Vagina (tissue), 2 donors: ENCODE measurements around the gene ZNF529. TPM values are rescaled to one million over a fixed set of nuclear protein-coding genes. Genes with fewer than 3 reads are reported as not detected.
A peak's percentile ranks its signal among the peaks of the same experiment; 100 is the strongest.

Experiments
- DNase-seq, 2 donors: peaks; one replicate each; pipeline ENCODE4 v3.0.0-alpha.2; 2017; ENCODE audit errors: extremely low spot score in 2 of 2
- H3K27ac ChIP-seq: fragments of 200-600 bp; sonication (generic); one replicate; pipeline ENCODE4 v1.5.1; 2019
- H3K27me3 ChIP-seq: fragments of 200-600 bp; sonication (generic); one replicate; pipeline ENCODE4 v1.5.1; 2019
- H3K36me3 ChIP-seq, 2 donors: fragments of 200-600 bp; sonication (generic); one replicate each; pipeline ENCODE4 v1.5.1; 2017 to 2019
- H3K4me1 ChIP-seq: fragments of 200-600 bp; sonication (generic); one replicate; pipeline ENCODE4 v1.5.1; 2019
- H3K4me3 ChIP-seq, 2 donors: fragments of 200-600 bp; sonication (generic); 1 replicate in 1 of 2; 2 replicates in 1 of 2; pipeline ENCODE4 v1.5.1; 2016 to 2019
- H3K9me3 ChIP-seq: fragments of 200-600 bp; sonication (generic); one replicate; pipeline ENCODE4 v1.5.1; 2019
- POLR2A ChIP-seq, 2 donors: fragments of 450-650 bp; IDR thresholded peaks; one replicate each; pipeline ENCODE4 v1.6.1; 2017; ENCODE audit warnings: antibody characterized with exemption in 2 of 2, mild to moderate bottlenecking in 2 of 2, moderate library complexity in 2 of 2
- POLR2AphosphoS5 ChIP-seq, 2 donors: sonication (generic); formaldehyde crosslinking; IDR thresholded peaks; one replicate each; pipeline ENCODE4 v1.9.0; 2017; ENCODE audit warnings: antibody characterized with exemption in 2 of 2, mild to moderate bottlenecking in 2 of 2, low read depth in 1 of 2; ENCODE audit not compliant: insufficient read depth in 1 of 2
- intact Hi-C: fragments of 100-400 bp; cut with DNase I; formaldehyde crosslinking; loops from one replicate; pipeline ENCODE4 v1.15.1; 2023
- total RNA-seq: library from RNA; depleted of rRNA; stranded (reverse); fragments of >200 nt; gene quantifications from one replicate; pipeline ENCODE4 v1.2.3, GENCODE V29; 2016
- TF ChIP-seq, protein P1 (sequence below), 3 experiments: fragments of 450-650 bp in 2 of 3; fragments of 200-600 bp in 1 of 3; sonication (generic) in 1 of 3; IDR thresholded peaks; one replicate each; pipeline ENCODE4 v1.5.1; 2017 to 2019; ENCODE audit warnings: antibody characterized with exemption in 3 of 3, mild to moderate bottlenecking in 2 of 3, moderate library complexity in 2 of 3

ZNF529 gene
- total RNA-seq, 1 donor from 2014 or later = 6.4 TPM

- Histone ChIP-seq H3K27me3 (no peaks in the 10 kb centered on the region), H3K4me3 (no peak overlapping the region), H3K4me1 (peaks cover 5% of the 10 kb centered on the region), H3K27ac (no peak overlapping the region), H3K36me3 (peaks cover 0 to 57% of the 10 kb centered on the region in 2 donors), H3K9me3 (peaks cover 3% of the 10 kb centered on the region)
- intact Hi-C loops = no loop called here
- TF ChIP-seq POLR2A (IDR thresholded peaks at IDR 0.05) = no peak
- TF ChIP-seq, protein P1, sequence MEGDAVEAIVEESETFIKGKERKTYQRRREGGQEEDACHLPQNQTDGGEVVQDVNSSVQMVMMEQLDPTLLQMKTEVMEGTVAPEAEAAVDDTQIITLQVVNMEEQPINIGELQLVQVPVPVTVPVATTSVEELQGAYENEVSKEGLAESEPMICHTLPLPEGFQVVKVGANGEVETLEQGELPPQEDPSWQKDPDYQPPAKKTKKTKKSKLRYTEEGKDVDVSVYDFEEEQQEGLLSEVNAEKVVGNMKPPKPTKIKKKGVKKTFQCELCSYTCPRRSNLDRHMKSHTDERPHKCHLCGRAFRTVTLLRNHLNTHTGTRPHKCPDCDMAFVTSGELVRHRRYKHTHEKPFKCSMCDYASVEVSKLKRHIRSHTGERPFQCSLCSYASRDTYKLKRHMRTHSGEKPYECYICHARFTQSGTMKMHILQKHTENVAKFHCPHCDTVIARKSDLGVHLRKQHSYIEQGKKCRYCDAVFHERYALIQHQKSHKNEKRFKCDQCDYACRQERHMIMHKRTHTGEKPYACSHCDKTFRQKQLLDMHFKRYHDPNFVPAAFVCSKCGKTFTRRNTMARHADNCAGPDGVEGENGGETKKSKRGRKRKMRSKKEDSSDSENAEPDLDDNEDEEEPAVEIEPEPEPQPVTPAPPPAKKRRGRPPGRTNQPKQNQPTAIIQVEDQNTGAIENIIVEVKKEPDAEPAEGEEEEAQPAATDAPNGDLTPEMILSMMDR (IDR thresholded peaks at IDR 0.05) = no peak
- no peak for TF ChIP-seq POLR2AphosphoS5 (IDR thresholded peaks at IDR 0.05; ENCODE audit: insufficient read depth in 1 of 2, low read depth in 1 of 2)
- DNase-seq = no peak
These were observed 6.2 kb upstream of the ZNF529 start for GRCh38 chr19:36579255-36579654.

DNA sequence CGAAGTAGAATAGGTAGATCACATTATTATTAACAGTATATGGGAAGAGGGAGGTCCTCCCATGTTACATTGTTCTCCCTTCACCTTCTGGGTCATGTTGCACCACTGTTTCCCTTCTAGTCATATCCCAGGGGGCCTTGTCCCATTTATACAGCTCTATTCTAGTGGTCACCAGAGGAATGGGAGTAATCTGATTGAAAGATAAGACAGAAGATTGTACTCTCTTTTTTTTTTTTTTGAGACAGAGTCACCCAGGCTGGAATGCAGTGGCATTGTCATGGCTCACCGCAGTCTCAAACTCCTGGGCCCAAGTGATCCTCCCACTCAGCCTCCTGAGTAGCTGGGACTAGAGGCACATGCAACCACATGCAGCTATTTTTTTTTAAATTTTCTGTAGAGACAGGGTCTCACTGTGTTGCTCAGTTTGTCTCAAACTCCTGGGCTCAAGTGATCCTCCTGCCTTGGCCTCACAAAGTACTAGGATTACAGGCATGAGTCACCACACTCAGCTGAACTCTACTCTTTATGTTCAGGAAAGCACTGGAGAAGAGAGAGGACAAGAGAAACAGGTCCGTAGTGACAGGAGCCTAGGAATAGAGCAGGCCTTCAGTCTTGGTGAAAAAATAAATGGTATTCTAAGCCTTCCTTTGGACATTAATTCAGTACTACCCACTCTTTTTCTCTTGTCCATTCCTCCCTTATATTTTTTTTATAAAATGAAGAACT lies 4.3 kb upstream of the ZNF529 start:
- H3K4me1 ChIP-seq = peaks cover 15% of the 10 kb centered on the region
- intact Hi-C loops = no loop called here
- H3K4me3 ChIP-seq = no peak overlapping the region
- no peak for DNase-seq
- peaks cover 3% of the 10 kb centered on the region for H3K9me3 ChIP-seq
- TF ChIP-seq, protein P1 (IDR thresholded peaks at IDR 0.05) = no peak
- TF ChIP-seq POLR2A (IDR thresholded peaks at IDR 0.05) (no peak), POLR2AphosphoS5 (IDR thresholded peaks at IDR 0.05; ENCODE audit: insufficient read depth in 1 of 2, low read depth in 1 of 2) (no peak)
- peaks cover 0 to 53% of the 10 kb centered on the region in 2 donors for H3K36me3 ChIP-seq
- no peaks in the 10 kb centered on the region for H3K27me3 ChIP-seq
- no peak overlapping the region for H3K27ac ChIP-seq

- no peak overlapping the region for H3K27ac ChIP-seq
- TF ChIP-seq POLR2AphosphoS5 (IDR thresholded peaks at IDR 0.05; ENCODE audit: insufficient read depth in 1 of 2, low read depth in 1 of 2) (no peak), POLR2A (IDR thresholded peaks at IDR 0.05) (no peak)
- TF ChIP-seq, protein P1 (IDR thresholded peaks at IDR 0.05) = no peak
- intact Hi-C loops = no loop called here
- H3K9me3 ChIP-seq = no peaks in the 10 kb centered on the region
- peaks cover 0 to 35% of the 10 kb centered on the region in 2 donors for H3K36me3 ChIP-seq
- H3K27me3 ChIP-seq = no peaks in the 10 kb centered on the region
- peaks cover 21% of the 10 kb centered on the region for H3K4me1 ChIP-seq
- DNase-seq = no peak
- no peak overlapping the region for H3K4me3 ChIP-seq
These were observed 1.6 kb upstream of the ZNF529 start for GRCh38 chr19:36574741-36575140.

DNA sequence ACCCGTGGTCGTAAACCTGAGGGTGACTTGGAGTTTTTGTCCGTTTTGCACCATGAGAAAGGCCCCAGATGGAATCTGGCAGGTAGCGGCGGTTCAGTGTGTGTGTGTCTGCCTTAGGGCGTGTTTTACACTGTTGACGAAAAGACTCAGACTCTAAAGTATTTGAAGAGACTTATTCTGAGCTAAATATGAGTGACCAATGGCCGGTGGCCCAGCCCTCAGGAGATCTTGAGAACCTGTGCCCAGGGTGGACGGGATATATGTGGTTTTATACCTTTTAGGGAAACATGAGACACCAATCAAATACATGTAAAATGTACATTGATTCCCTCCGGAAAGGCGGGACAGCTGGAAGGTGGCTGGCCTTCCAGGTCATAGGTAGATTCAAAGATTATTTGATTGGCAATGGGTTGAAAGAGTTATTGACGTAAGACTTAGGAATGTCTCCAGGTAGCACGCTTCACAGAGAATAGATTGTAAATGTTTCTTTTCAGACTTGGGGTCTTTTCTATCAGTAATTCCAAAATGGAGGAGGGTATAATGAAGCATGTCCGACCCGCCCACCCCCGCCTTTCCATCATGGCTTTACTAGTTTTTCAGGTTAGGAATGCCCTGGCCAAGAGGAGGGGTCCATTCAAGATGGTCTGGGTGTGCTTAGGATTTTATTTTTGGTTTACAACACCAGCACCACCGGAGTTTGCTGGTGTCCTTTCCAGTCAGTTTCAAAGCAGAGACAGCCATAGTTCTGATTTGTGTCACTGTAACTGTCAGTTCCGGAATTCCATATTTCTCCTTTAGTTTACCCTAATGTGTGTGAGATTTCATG lies 1.0 kb upstream of the ZNF529 start:
- H3K4me1 ChIP-seq = peaks cover 21% of the 10 kb centered on the region
- H3K36me3 ChIP-seq = peaks cover 0 to 35% of the 10 kb centered on the region in 2 donors
- TF ChIP-seq POLR2A (IDR thresholded peaks at IDR 0.05) (no peak), POLR2AphosphoS5 (IDR thresholded peaks at IDR 0.05; ENCODE audit: insufficient read depth in 1 of 2, low read depth in 1 of 2) (no peak)
- TF ChIP-seq, protein P1 (IDR thresholded peaks at IDR 0.05) = no peak
- no peak for DNase-seq
- no peaks in the 10 kb centered on the region for H3K27me3 ChIP-seq
- H3K9me3 ChIP-seq = no peaks in the 10 kb centered on the region
- peak overlapping the region; percentile 88 for H3K27ac ChIP-seq
- intact Hi-C loops = no loop called here
- H3K4me3 ChIP-seq = peak overlapping the region; percentile 67 to 95
